CD4-positive, alpha-beta memory T cell (primary cell): Measurements from ENCODE around the gene TMEM174. TPM values are rescaled to one million over a fixed set of nuclear protein-coding genes. Genes with fewer than 3 reads are reported as not detected.

Experiments used
- CTCF ChIA-PET: fragments of 350-600 bp; sonication (Branson Sonifier 250); formaldehyde crosslinking; loops from one replicate; lab custom pipeline; 2021; ENCODE audit warnings: inconsistent platforms; ENCODE audit not compliant: partially characterized antibody; lab: Charles Lee
- POLR2A ChIA-PET: fragments of 350-600 bp; sonication (Branson Sonifier 250); formaldehyde crosslinking; loops from one replicate; lab custom pipeline; 2021; ENCODE audit not compliant: partially characterized antibody; lab: Charles Lee
- DNase-seq, 5 donors: peaks; one replicate each; pipeline versions ENCODE4 v3.0.0 to v3.0.0-alpha.2; 2020 to 2022; ENCODE audit warnings: mixed read lengths in 1 of 5
- H3K27ac ChIP-seq: one replicate; pipeline ENCODE4 v1.7.0; 2013; ENCODE audit warnings: low read depth, low read length
- H3K27me3 ChIP-seq: 2 replicates; pipeline ENCODE4 v1.7.0; 2013; ENCODE audit warnings: mild to moderate bottlenecking, low read length, moderate library complexity; ENCODE audit not compliant: insufficient read depth
- H3K36me3 ChIP-seq: 2 replicates; pipeline ENCODE4 v1.7.0; 2013; ENCODE audit warnings: mild to moderate bottlenecking, low read length, moderate library complexity; ENCODE audit not compliant: insufficient read depth
- H3K4me1 ChIP-seq: 2 replicates; pipeline ENCODE4 v1.7.0; 2013; ENCODE audit warnings: mild to moderate bottlenecking, low read length, moderate library complexity; ENCODE audit not compliant: insufficient read depth
- H3K4me3 ChIP-seq, 2 donors: one replicate each; pipeline ENCODE4 v1.7.0; 2013; ENCODE audit warnings: low read length in 2 of 2, mild to moderate bottlenecking in 1 of 2
- H3K9me3 ChIP-seq, 2 donors: one replicate each; pipeline ENCODE4 v1.7.0; 2013; ENCODE audit warnings: low read length in 2 of 2, control low read depth in 1 of 2; ENCODE audit not compliant: control insufficient read depth in 1 of 2
- H3K27ac Mint-ChIP-seq, 7 donors: one replicate each; pipeline ENCODE4 v1.8.0; 2020 to 2021; ENCODE audit warnings: mixed read lengths in 7 of 7, mild to moderate bottlenecking in 6 of 7, inconsistent platforms in 3 of 7, moderate library complexity in 3 of 7
- H3K27me3 Mint-ChIP-seq, 2 donors: one replicate each; pipeline ENCODE4 v1.8.0; 2020 to 2021; ENCODE audit warnings: mixed read lengths in 2 of 2
- H3K36me3 Mint-ChIP-seq, 2 donors: one replicate each; pipeline ENCODE4 v1.8.0; 2020 to 2021; ENCODE audit warnings: mixed read lengths in 2 of 2, inconsistent platforms in 1 of 2, mild to moderate bottlenecking in 1 of 2
- H3K4me1 Mint-ChIP-seq, 4 donors: one replicate each; pipeline ENCODE4 v1.8.0; 2020 to 2021; ENCODE audit warnings: mixed read lengths in 4 of 4, mild to moderate bottlenecking in 1 of 4
- H3K4me3 Mint-ChIP-seq, 8 donors: one replicate each; pipeline ENCODE4 v1.8.0; 2020 to 2021; ENCODE audit warnings: mixed read lengths in 8 of 8, mild to moderate bottlenecking in 7 of 8, moderate library complexity in 6 of 8, inconsistent platforms in 3 of 8
- H3K9me3 Mint-ChIP-seq, 8 donors: one replicate each; pipeline ENCODE4 v1.8.0; 2020 to 2021; ENCODE audit warnings: mixed read lengths in 8 of 8, mild to moderate bottlenecking in 5 of 8, inconsistent platforms in 3 of 8, moderate library complexity in 1 of 8
- intact Hi-C: fragments of 100-400 bp; cut with micrococcal nuclease; formaldehyde crosslinking; loops from one replicate; pipeline ENCODE4 v1.15.1; 2023
- polyA plus RNA-seq, 2 donors: library from polyadenylated mRNA; unstranded; fragments of 300-500 nt; fragmentation: Illumina TruSeq; gene quantifications; one replicate each; pipeline ENCODE4 v1.2.3, GENCODE V29; 2021
- total RNA-seq, 2 experiments: library from RNA; stranded (reverse); gene quantifications; one replicate each; pipeline ENCODE4 v1.2.3, GENCODE V29; 2021

The TMEM174 gene
- total and polyA plus RNA-seq, 4 experiments from 2014 or later = not detected

DNA sequence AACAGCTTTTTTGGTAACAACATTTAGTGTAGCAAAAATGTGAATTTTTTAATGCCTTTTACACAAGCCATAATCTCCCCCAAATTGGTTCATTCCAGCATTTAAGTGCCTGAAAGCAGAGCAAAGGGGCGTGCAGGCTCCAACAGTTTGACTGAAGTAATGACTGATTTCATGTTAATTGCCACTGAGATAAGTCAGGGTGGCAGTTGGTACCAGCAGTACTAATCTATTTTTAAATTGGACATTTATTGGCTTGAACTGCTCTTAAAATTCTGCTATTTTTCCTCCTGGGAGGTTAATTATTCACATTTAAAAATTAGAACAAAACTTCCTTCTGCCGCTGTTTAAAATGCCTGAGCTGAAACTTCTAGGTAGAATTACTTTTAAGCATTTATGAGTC lies 40.2 kb upstream of the TMEM174 start:
- H3K27me3 Mint-ChIP-seq = peaks cover 23 to 29% of the 10 kb centered on the region in 2 donors
- intact Hi-C loops = no loop called here

DNA sequence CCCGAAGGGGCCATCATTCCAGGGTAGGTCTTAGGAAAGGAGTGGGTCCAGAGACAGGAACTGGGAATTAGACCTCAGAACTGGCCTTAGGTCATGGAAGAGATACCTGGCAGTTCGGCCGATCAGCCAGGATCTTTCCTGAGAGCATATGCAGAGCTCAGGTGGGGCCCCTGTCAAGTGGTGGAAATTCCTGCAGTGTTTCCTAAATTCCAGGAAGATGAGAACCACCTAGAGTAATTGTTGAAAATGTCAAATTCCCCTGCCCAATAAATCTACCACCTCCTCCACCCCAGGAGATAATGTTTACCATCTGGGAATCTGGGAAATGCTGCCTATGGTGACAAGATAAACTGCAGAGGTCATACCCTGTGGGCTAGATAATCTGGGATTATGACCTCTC lies 38.0 kb upstream of the TMEM174 start:
- Mint-ChIP-seq H3K9me3 (peaks cover 0 to 2% (median 0%) of the 10 kb centered on the region in 8 donors), H3K27me3 (peaks cover 21 to 34% of the 10 kb centered on the region in 2 donors), H3K4me1 (no peaks in the 10 kb centered on the region), H3K27ac (no peak overlapping the region), H3K36me3 (no peaks in the 10 kb centered on the region), H3K4me3 (no peak overlapping the region)
- POLR2A ChIA-PET = no interaction called here
- Histone ChIP-seq H3K36me3 (no peaks in the 10 kb centered on the region), H3K4me3 (no peak overlapping the region), H3K27me3 (peaks cover 16% of the 10 kb centered on the region), H3K4me1 (no peaks in the 10 kb centered on the region), H3K27ac (no peak overlapping the region), H3K9me3 (no peaks in the 10 kb centered on the region)
- CTCF ChIA-PET = interaction anchor here (1.3 kb wide), 1 partner anchor 10 kb away, joined by 3 read pairs; no protein-coding TSS in a partner anchor
- intact Hi-C loops = loop anchor here (1.0 kb wide), 1 partner anchor 67 kb away; no protein-coding TSS in a partner anchor
- no peak for DNase-seq

More for the DNA sequence above, 40.2 kb upstream of the TMEM174 start:
- no peak overlapping the region for H3K27ac Mint-ChIP-seq
- POLR2A ChIA-PET = no interaction called here
- Histone ChIP-seq H3K4me1 (no peaks in the 10 kb centered on the region), H3K27ac (no peak overlapping the region), H3K36me3 (no peaks in the 10 kb centered on the region), H3K27me3 (peaks cover 16% of the 10 kb centered on the region), H3K9me3 (no peaks in the 10 kb centered on the region), H3K4me3 (no peak overlapping the region)
- peaks cover 0 to 2% (median 0%) of the 10 kb centered on the region in 4 donors for H3K4me1 Mint-ChIP-seq
- H3K36me3 Mint-ChIP-seq = no peaks in the 10 kb centered on the region
- no peak for DNase-seq
- no peak overlapping the region for H3K4me3 Mint-ChIP-seq
- no peaks in the 10 kb centered on the region for H3K9me3 Mint-ChIP-seq
- CTCF ChIA-PET = interaction anchor here (1.0 kb wide), 1 partner anchor 10 kb away, joined by 4 read pairs; no protein-coding TSS in a partner anchor

DNA sequence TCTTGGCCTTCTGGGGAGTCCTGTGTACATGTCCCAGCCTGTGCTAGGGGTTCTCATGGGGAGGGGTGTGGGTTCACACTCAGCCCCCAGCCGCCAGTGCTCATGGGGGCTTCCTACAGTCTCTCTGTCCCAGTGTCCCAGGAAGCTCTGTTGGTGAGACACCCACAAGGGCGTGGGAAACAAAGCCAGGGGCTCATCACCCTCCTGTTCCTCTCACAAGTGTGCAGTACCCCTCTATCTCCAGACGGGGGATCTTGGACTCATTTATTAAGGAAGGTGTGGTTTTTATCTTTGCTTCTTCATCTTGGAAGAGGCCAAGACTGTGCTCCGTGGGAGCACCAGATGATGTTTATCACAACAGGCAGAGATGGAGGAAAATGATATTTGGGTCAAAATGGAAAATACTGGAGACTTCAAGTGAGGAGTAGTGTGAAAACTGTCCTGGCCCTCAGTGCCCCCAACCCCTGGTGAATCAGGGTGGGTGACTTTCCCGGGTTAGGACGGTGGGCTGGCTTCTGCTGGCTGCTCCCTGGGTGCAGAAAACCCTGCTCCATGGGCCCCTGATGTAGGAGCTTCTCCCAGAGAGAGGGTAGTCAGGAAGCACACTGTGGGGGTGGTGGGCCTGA lies 37.5 kb upstream of the TMEM174 start:
- intact Hi-C loops = loop anchor here (1.0 kb wide), 1 partner anchor 67 kb away; no protein-coding TSS in a partner anchor
- Histone ChIP-seq H3K27ac (no peak overlapping the region), H3K9me3 (no peaks in the 10 kb centered on the region), H3K4me1 (no peaks in the 10 kb centered on the region), H3K4me3 (no peak overlapping the region), H3K36me3 (no peaks in the 10 kb centered on the region), H3K27me3 (peaks cover 16% of the 10 kb centered on the region)
- H3K9me3 Mint-ChIP-seq = peaks cover 0 to 2% (median 0%) of the 10 kb centered on the region in 8 donors
- ChIA-PET CTCF (interaction anchor here (1.3 kb wide), 1 partner anchor 10 kb away, joined by 3 read pairs; no protein-coding TSS in a partner anchor), POLR2A (no interaction called here)
- no peak for DNase-seq
- H3K4me1 Mint-ChIP-seq = no peaks in the 10 kb centered on the region
- no peak overlapping the region for H3K4me3 Mint-ChIP-seq
- H3K36me3 Mint-ChIP-seq = no peaks in the 10 kb centered on the region
- H3K27me3 Mint-ChIP-seq = peaks cover 19 to 31% of the 10 kb centered on the region in 2 donors
- no peak overlapping the region for H3K27ac Mint-ChIP-seq

DNA sequence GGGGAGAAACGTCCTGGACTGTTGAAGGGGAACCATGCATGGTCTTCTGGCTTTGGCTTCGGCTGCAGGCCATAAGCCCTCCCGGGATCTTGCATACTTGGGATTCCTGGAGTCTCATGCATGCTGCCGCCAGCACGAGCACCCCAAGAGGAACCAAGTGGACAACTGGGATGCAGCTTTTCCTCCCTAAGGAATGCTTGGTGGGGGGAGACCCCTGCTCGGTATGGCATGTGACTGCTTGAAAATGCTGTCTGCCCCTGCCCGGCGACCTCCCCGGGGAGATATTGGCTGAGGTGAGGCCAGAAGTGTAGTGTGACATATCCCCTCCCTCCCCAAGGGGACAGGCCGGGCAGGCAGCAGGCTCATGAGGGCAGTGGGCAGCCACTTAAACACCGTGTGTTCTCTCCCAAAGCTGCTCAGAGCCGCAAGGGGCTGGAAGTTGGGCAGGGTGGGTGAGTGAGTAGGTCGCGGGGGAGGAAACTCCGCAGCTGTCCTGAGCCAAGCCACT lies 36.9 kb upstream of the TMEM174 start:
- Histone ChIP-seq H3K9me3 (no peaks in the 10 kb centered on the region), H3K27ac (no peak overlapping the region), H3K4me1 (no peaks in the 10 kb centered on the region), H3K27me3 (peaks cover 16% of the 10 kb centered on the region), H3K36me3 (no peaks in the 10 kb centered on the region), H3K4me3 (no peak overlapping the region)
- Mint-ChIP-seq H3K27me3 (peaks cover 17 to 30% of the 10 kb centered on the region in 2 donors), H3K9me3 (peaks cover 0 to 2% (median 0%) of the 10 kb centered on the region in 8 donors), H3K4me3 (no peak overlapping the region), H3K4me1 (no peaks in the 10 kb centered on the region), H3K27ac (no peak overlapping the region), H3K36me3 (no peaks in the 10 kb centered on the region)
- ChIA-PET CTCF (no interaction called here), POLR2A (no interaction called here)
- no peak for DNase-seq
- intact Hi-C loops = no loop called here

DNA sequence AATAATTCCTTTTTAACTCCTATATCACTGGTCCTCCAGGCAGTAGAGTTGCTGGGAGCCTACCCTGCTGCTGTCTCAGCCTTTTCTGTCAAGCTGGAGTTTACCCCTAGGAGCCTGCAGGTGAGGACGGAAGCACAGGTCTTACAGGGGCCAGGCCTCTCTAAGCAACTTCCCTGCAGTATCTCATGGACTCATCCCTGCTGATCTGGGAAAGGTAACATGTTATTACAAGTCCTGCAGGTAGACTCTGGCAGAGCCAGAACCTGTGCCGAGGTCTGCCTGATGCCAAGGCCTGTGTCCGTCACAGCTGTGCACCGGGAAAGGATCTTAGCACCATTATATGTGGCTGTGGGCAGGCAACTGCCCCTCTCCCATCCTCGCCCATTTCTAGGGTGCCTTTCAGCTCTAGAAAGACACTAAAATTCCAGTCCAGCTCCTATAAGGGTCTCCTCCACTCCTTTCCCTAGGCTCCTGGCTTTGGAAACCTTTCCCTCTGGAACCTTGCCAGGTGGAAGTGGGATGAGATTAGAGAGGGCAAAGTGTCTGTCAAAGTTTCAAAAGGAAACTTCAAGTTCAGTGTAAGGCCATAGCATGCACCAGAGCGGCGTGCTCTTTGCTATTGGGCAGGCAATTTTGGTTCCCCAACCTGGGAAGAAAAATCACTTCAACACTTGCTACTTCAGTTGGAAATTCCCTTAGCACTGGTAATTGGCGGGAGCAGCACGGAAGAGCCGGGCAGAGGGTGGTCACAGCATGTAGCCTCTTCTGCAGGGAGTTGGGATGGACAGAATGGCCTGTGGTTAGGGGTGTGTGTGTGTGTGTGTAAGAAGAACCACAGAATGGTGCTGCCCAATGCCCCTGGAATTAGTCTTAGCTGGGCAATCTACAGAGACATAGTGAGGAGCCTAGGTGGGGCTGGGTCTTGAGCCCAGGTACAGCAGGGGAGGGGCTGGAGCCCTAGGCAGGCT lies 35.1 kb upstream of the TMEM174 start:
- no peaks in the 10 kb centered on the region for H3K36me3 Mint-ChIP-seq
- Histone ChIP-seq H3K27ac (no peak overlapping the region), H3K27me3 (peaks cover 16% of the 10 kb centered on the region), H3K4me1 (no peaks in the 10 kb centered on the region), H3K36me3 (no peaks in the 10 kb centered on the region), H3K4me3 (no peak overlapping the region), H3K9me3 (no peaks in the 10 kb centered on the region)
- no peak for DNase-seq
- CTCF ChIA-PET = no interaction called here
- peaks cover 0 to 2% (median 0%) of the 10 kb centered on the region in 8 donors for H3K9me3 Mint-ChIP-seq
- no peaks in the 10 kb centered on the region for H3K4me1 Mint-ChIP-seq
- POLR2A ChIA-PET = no interaction called here
- H3K4me3 Mint-ChIP-seq = no peak overlapping the region
- H3K27ac Mint-ChIP-seq = no peak overlapping the region
- intact Hi-C loops = no loop called here
- H3K27me3 Mint-ChIP-seq = peaks cover 17 to 32% of the 10 kb centered on the region in 2 donors

DNA sequence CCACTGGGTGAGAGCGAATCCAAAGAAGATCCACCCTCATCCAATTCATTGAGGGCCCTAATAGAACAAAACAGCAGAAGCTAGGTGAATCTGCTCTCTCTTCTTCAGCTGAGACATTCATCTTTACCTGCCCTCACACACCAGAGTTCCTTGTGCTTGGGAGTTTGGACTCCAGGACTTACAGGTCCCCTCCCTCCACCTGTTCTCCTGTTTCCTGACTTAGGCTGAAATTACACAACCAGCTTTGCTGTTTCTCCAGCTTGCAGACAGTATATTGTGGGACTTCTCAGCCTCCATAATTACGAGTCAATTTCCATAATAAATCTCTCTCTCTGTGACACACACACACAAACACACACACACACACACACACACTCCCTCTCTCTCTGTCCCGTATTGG lies 33.5 kb upstream of the TMEM174 start:
- H3K27me3 ChIP-seq = peaks cover 16% of the 10 kb centered on the region
- Mint-ChIP-seq H3K36me3 (no peaks in the 10 kb centered on the region), H3K27me3 (peaks cover 26 to 41% of the 10 kb centered on the region in 2 donors), H3K4me3 (no peak overlapping the region), H3K4me1 (no peaks in the 10 kb centered on the region), H3K27ac (no peak overlapping the region), H3K9me3 (peaks cover 0 to 2% (median 0%) of the 10 kb centered on the region in 8 donors)
- no peak overlapping the region for H3K27ac ChIP-seq
- DNase-seq = no peak
- no peaks in the 10 kb centered on the region for H3K9me3 ChIP-seq
- intact Hi-C loops = no loop called here
- CTCF ChIA-PET = no interaction called here
- H3K4me1 ChIP-seq = no peaks in the 10 kb centered on the region
- POLR2A ChIA-PET = no interaction called here
- H3K36me3 ChIP-seq = no peaks in the 10 kb centered on the region
- H3K4me3 ChIP-seq = no peak overlapping the region

DNA sequence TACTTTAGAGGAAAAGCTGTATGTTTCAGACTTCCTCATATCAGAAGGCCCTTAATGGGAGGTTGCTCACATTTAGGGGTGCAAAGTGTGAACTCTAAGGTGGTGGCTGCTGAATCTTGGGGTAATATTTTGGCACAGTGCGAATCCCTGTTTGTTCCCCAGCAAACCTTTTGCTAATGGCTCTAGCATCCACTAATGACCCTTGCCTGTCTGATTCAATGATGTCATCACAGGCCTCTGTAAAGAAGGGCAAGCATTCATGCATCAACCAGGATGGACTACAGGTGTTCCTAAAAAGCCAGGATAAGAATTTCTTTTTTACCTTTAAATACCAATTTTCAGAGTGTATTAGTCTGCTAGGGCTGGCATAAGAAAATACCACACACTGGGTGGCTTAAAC lies 32.2 kb upstream of the TMEM174 start:
- Histone ChIP-seq H3K36me3 (no peaks in the 10 kb centered on the region), H3K27me3 (peaks cover 11% of the 10 kb centered on the region), H3K4me1 (no peaks in the 10 kb centered on the region), H3K27ac (no peak overlapping the region), H3K4me3 (no peak overlapping the region), H3K9me3 (no peaks in the 10 kb centered on the region)
- CTCF ChIA-PET = no interaction called here
- peaks cover 30 to 37% of the 10 kb centered on the region in 2 donors for H3K27me3 Mint-ChIP-seq
- no peaks in the 10 kb centered on the region for H3K4me1 Mint-ChIP-seq
- peaks cover 0 to 2% (median 0%) of the 10 kb centered on the region in 8 donors for H3K9me3 Mint-ChIP-seq
- intact Hi-C loops = no loop called here
- POLR2A ChIA-PET = no interaction called here
- H3K4me3 Mint-ChIP-seq = no peak overlapping the region
- no peak for DNase-seq
- no peaks in the 10 kb centered on the region for H3K36me3 Mint-ChIP-seq
- no peak overlapping the region for H3K27ac Mint-ChIP-seq
